GM19468 (cell line): ENCODE results near the gene KLK14.

Experiments used
- ATAC-seq: cut with Tn5 transposase; IDR thresholded peaks from one replicate; pipeline ENCODE4 v1.9.1; 2021; ENCODE audit warnings: mild to moderate bottlenecking, moderate library complexity, moderate number of reproducible peaks; ENCODE audit not compliant: unreplicated experiment; ENCODE audit errors: extremely low read depth

The KLK14 gene

GRCh38 chr19:51089786-51090185, 7.1 kb upstream of the KLK14 start:
- ATAC-seq = no peak

DNA sequence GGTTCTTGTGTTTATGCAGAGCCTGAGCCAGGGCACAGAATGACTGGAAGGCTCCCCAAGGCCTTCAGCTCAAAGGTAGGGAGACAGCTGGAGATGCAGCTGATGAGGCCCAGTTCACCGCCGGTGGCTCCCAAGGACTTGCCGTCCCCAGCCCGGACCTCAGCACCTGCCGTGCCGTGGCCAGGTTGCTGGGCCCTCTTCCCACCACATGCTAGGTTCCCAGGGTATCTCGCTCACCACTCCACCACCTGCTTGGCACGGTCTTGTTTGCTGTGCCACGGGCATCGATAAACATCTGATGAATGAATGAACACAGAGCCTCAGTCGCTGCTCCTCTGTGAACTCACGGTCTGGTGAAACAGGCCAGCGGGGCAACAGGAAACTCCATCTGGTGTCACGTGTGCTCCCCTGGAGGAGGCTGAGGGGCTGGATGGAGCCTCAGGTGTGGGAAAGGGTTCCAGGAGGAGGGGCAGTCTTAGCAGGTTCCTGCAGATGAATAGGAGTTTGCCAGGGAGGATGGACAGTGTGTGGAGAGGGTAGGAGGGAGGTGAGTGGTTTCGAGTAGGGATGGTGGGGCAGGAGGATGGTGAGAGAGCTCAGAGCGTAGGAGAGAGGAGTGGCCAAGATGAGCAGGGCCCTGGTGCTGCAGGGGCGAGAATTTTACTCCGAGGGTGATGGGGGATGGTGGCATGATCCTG, 3.6 kb upstream of the KLK14 start:
- ATAC-seq = no peak

DNA sequence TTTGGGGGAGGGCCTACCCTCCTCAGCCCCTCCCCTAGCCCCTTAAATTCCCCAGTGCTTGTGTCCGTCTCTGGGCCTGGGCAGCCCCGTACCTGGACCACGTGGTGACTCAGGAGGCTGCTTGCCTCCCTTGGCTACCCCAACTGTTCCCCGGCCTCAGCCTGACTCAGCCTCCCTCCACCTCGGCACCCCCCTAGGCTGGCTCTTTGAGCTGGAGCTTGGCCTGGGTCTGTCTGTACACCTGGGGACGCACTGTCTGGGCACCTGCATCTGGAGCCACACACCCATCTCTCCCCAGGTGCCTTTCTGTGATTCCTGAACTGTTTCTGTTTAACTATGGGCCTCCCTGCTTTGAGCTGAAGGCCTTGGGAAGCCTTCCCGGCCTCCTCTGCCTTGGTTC, 1.8 kb upstream of the KLK14 start:
- ATAC-seq = no peak

DNA sequence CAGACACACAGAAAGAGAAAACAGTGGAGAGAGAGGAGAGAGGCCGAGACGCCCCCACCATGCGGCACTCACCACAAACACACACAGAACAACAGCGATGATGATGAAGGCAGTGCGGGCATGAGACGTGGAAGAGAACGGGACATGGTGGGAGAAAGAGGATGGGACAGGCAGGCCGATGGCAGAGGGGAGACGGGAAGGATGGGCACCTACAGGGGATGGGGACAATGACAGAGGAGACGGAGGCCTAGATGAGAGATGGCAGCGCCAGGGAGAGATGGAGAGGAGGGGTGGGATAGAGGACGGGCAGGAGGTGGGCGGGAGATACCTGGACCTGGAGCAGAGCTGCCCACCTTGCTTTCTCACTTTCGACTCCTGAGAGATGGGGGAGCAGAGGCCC, 1.1 kb upstream of the KLK14 start:
- ATAC-seq = no peak

DNA sequence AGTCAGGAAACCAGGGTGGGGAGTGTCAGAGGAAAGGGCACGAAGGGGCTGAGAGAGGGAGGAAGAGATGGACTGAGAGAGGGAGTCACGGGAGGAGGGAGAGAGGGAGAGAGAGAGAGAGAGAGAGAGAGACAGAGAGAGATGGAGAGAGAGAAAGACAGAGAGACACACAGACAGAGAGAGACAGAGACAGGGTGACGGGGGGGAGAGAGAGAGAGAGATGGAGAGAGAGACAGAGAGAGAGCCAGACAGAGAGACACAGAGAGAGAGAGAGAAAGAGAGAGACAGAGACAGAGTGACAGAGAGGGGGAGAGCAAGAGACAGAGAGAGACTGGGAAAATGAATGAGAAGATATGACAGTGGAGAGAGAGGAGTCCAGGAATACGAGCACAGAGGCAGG, 494 bp upstream of the KLK14 start:
- no peak for ATAC-seq

DNA sequence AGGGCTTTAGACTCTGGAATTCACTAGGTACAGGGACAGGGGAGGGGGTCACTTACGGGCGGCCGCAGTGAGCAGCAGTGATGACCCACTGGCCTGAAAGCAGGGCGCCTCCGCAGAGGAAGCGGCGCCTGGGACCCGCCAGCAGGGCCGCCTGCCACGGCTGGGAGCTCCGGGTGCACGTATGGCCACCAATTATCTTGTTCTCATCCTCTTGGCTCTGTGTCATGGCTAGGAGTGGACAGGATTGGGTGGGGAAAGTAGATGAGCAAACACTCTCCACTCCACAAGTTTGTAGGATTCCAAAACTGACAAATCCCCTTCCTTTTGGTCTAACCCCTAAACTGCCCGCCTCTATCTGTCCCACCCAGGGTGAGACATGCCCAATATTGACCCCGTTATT, 1.2 kb downstream of the KLK14 start:
- ATAC-seq = no peak

- no peak for ATAC-seq
Observed at GRCh38 chr19:51079481-51080110, 3.1 kb downstream of the KLK14 start.

DNA sequence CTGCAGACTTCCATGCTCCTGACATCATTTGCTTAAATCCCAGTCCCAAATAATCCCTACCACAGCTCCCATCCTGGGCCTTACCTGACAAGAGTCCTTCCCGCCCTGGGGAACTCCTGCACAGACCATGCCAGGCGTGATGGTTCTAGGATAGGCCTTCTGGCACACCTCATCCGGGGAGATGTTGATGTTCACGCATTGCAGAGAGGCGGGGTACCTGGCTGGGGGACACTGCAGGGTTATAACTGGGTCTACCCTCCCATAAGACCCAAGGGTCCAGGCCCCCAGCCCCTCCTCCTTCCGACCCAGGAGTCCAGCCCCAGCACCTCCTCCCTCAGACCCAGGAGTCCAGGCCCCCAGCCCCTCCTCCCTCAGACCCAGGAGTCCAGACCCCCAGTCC, 4.0 kb downstream of the KLK14 start:
- no peak for ATAC-seq

DNA sequence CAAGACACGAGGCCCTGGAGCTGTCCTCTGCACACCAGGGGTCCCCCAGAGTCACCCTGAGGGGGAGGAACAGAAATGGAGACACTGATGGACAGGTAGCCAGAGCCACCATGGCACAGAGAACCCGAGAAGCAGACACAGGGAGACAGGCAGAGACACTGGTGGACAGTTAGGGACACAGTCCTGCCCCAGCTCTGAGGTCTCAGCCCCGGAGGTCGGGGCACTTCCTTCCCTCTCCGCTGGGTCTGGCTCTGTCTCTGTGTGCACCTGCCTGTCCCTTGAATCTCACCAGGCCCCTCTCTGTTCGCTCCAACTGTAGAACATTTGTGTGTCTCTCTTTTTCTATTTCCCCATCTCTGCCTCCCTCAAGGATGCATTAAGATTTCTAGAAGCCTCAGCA, 4.6 kb downstream of the KLK14 start:
- no peak for ATAC-seq

DNA sequence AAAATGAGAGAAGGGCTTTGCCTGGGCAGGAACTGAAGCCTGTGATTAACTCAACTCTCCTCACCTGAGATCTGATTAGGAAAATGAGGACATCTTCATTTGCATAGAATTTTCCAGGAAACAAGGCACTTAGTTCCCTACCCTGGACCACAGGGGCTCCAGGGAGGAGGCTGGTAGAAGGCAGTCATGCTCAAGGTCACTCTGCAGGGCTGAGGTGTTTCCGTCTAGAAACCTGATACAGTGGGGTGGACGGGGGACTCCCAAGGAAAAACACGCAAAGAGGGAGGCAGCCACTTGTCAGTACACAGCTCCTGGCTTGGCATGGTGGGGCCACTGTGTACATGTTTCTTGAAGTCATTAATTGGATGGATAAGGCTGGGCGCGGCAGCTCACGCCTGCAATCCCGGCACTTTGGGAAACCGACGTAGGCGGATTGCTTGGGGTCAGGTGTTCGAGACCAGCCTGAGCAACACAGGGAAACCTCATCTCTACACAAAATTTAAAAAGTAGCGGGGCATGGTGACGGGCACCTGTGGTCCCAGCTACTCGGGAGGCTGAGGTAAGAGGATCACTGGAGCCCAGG, 6.0 kb downstream of the KLK14 start:
- ATAC-seq = no peak

- ATAC-seq = no peak
Observed at GRCh38 chr19:51075998-51076397, 6.7 kb downstream of the KLK14 start.

GRCh38 chr19:51071095-51071405, 11.6 kb downstream of the KLK14 start:
- no peak for ATAC-seq

- no peak for ATAC-seq
Observed at GRCh38 chr19:51070334-51071094, 12.2 kb downstream of the KLK14 start.

DNA sequence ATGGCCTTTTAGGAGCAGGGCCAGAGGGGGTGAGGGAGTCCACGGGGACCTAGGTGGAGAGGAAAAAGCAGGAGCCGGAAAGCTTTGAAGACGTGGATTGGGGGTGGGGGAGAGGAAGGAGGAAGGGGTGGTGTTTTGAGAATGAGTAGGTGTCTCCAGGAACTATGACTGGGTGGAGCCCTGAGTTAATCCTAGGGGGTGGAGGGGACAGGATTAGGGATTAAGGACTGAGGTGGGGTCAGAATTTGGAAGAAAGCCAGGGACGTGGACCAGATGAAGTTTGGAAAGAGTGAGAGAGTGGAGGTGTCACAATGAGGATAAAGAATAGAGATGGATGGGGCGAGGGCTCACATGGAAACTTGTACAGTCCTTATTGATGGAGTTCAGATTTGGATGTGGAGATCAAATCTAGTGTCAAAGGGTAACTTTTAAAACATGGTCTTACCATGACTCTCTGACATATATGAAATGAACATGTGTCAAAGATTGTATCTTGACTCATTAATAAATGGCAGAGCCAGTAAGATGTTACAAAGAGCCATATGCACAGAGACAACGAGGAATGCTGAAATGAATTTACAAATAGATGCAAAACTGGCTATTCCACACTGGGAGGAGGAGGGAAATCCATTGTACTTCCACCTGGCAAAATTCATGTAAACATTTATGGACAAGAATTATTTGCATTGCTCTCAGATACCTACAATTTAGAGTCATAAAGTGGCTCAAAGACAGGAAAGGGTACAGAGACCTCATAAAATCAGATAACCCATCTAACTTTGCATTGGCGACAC, 16.1 kb downstream of the KLK14 start:
- no peak for ATAC-seq

- no peak for ATAC-seq
Observed at GRCh38 chr19:51065221-51065960, 17.3 kb downstream of the KLK14 start.

DNA sequence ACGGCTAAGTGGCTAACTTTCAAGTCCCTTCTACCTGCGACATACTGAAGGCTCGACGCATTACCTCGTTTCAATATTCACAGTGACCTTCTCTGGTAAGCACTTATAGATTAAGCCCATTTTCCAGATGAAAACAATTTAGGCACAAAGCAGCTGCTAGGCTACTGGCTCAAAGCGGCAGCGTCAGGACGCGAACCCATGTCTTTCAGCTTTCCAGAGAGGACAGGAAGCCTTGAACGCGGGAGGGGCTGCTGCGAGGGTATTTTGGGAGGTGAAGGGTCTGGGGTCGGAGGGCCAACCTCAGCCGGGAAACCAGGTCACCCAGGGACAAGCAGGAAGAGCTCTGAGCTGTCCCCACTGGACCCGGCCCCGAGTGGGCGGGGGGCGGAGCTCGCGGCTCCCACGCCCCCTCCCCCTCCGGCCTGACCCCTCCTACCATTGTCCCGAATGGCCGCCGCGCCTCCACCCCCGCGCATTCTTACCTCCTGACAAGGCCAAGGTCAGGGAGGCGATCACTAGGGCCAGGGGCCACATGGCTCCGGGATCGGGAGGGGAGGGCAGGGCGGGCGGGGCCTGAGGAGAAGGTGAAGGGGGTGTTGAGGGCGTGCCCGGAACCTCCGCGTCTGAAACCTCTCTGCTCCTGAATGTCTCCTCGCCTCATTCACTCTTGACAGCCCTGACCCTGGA, 18.0 kb downstream of the KLK14 start, which contains the start of gene KLK13:
KLK13 (minus strand) TSS at position 559 of the 687 bp plus-strand sequence; CDS start at position 534, 25 bp downstream.
- ATAC-seq = no peak

DNA sequence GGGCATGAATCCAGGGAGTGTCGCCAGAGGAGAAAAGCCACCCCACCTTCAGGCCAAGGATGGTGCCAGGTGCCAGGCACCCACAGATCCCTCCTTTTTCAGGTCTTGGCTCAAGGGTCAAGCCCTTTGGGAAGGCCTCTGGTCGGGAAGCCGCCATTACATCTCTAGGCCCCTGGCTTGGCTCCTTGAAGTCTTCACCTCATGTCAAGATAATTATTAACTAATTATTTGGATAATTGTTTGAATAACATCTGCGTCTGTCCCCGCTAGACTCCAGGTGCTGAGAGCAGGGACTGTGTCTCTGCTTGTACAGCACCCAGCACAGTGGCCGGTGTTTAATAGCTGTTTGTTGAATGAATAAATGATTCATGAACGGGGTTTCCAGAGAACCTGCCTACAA, 19.0 kb downstream of the KLK14 start:
- ATAC-seq = no peak

GRCh38 chr19:51060973-51061372, 21.7 kb downstream of the KLK14 start:
- no peak for ATAC-seq

DNA sequence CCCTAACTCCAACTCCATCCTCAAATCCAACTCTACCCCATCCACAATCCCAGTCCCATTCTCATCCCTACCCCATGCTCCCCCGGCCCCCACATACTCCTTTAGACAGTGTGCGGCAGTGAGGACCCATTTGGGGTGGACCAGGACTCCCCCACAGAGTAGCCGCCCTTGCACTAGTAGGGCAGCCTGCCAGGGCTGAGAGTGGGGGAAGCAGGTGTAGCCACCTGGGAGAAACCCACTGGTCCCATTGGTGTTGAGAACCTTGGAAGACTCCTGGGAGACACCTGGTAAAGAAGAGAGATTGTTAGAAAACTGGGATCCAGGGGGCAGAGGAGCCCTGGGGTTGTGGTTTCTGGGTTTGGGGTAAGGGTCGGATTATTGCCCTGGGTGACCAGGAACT, 22.4 kb downstream of the KLK14 start:
- no peak for ATAC-seq
